Astrocyte (in vitro differentiated cells and primary cell): ENCODE measurements around the gene PPP2R2D. TPM values are rescaled to one million over a fixed set of nuclear protein-coding genes. Genes with fewer than 3 reads are reported as not detected.

Experiments used
- DNase-seq: peaks from one replicate; pipeline ENCODE4 v3.0.0-alpha.2; 2010; ENCODE audit warnings: low read depth
- FAIRE-seq: peaks from 2 replicates; lab custom pipeline; 2011; peaks lifted over from hg19 to GRCh38; lab: Jason Lieb, UNC
- H2AFZ ChIP-seq: 2 replicates; pipeline ENCODE4 v1.6.0; 2012; ENCODE audit warnings: low read depth, low read length, inconsistent platforms
- H3K27ac ChIP-seq: 2 replicates; pipeline ENCODE4 v1.5.1; 2011; ENCODE audit warnings: low read depth, low read length, inconsistent platforms
- H3K27me3 ChIP-seq: 2 replicates; pipeline ENCODE4 v1.6.0; 2011; ENCODE audit warnings: low read length, inconsistent platforms; ENCODE audit not compliant: insufficient read depth
- H3K36me3 ChIP-seq: 2 replicates; pipeline ENCODE4 v1.5.1; 2011; ENCODE audit warnings: low read length, inconsistent platforms; ENCODE audit not compliant: insufficient read depth
- H3K4me1 ChIP-seq: 2 replicates; pipeline ENCODE4 v1.5.1; 2011; ENCODE audit warnings: low read length, inconsistent platforms; ENCODE audit not compliant: insufficient read depth
- H3K4me2 ChIP-seq: 2 replicates; pipeline ENCODE4 v1.6.0; 2012; ENCODE audit warnings: low read length, inconsistent platforms
- H3K4me3 ChIP-seq: 2 replicates; pipeline ENCODE4 v1.5.1; 2011; ENCODE audit warnings: low read depth, mild to moderate bottlenecking, low read length, inconsistent platforms; ENCODE audit not compliant: insufficient read depth
- H3K79me2 ChIP-seq: 2 replicates; pipeline ENCODE4 v1.6.0; 2012; ENCODE audit warnings: mild to moderate bottlenecking, low read length, inconsistent platforms; ENCODE audit not compliant: insufficient read depth
- H3K9ac ChIP-seq: 2 replicates; pipeline ENCODE4 v1.6.0; 2012; ENCODE audit warnings: mild to moderate bottlenecking, low read length, inconsistent platforms
- H3K9me3 ChIP-seq: 2 replicates; pipeline ENCODE4 v1.5.1; 2012; ENCODE audit warnings: low read depth, mild to moderate bottlenecking, low read length, inconsistent platforms; ENCODE audit not compliant: insufficient read depth
- H4K20me1 ChIP-seq: 2 replicates; pipeline ENCODE4 v1.6.0; 2012; ENCODE audit warnings: low read length, inconsistent platforms; ENCODE audit not compliant: insufficient read depth
- H3K27ac Mint-ChIP-seq: one replicate; pipeline ENCODE4 v1.8.0; 2021; ENCODE audit warnings: mild to moderate bottlenecking, mixed read lengths; ENCODE audit not compliant: unreplicated experiment
- H3K27me3 Mint-ChIP-seq: one replicate; pipeline ENCODE4 v1.8.0; 2021; ENCODE audit warnings: low read depth, mixed read lengths; ENCODE audit not compliant: unreplicated experiment
- H3K36me3 Mint-ChIP-seq: one replicate; pipeline ENCODE4 v1.8.0; 2021; ENCODE audit warnings: low read depth, mixed read lengths; ENCODE audit not compliant: unreplicated experiment
- H3K4me1 Mint-ChIP-seq: one replicate; pipeline ENCODE4 v1.8.0; 2021; ENCODE audit warnings: low read depth, mixed read lengths; ENCODE audit not compliant: unreplicated experiment
- H3K4me3 Mint-ChIP-seq: one replicate; pipeline ENCODE4 v1.8.0; 2021; ENCODE audit warnings: mild to moderate bottlenecking, moderate library complexity, mixed read lengths; ENCODE audit not compliant: unreplicated experiment
- H3K9me3 Mint-ChIP-seq: one replicate; pipeline ENCODE4 v1.8.0; 2021; ENCODE audit warnings: mild to moderate bottlenecking, mixed read lengths; ENCODE audit not compliant: unreplicated experiment
- EZH2 ChIP-seq: IDR thresholded peaks from 2 replicates; pipeline ENCODE4 v1.6.1; 2012; ENCODE audit warnings: mild to moderate bottlenecking, low read length, inconsistent platforms; ENCODE audit not compliant: insufficient read depth
- total RNA-seq: library from RNA; stranded (reverse); gene quantifications from 2 replicates; pipeline ENCODE4 v1.2.1, GENCODE V29; 2021
- TF ChIP-seq, protein P1 (sequence below): IDR thresholded peaks from 2 replicates; pipeline ENCODE4 v1.5.1; 2011; ENCODE audit warnings: low read depth, mild to moderate bottlenecking, inconsistent platforms, low read length, moderate library complexity; ENCODE audit not compliant: insufficient read depth

Gene PPP2R2D
- total RNA-seq, 1 donor from 2014 or later, result 32.5 TPM

- FAIRE-seq (no peak), DNase-seq (no peak)
- Histone ChIP-seq H2AFZ (peak overlapping the region; percentile 50), H3K36me3 (no peaks in the 10 kb centered on the region), H3K27ac (no peak overlapping the region), H3K4me1 (no peaks in the 10 kb centered on the region), H3K9ac (no peak overlapping the region), H4K20me1 (no peaks in the 10 kb centered on the region), H3K27me3 (peaks cover 3% of the 10 kb centered on the region), H3K79me2 (no peaks in the 10 kb centered on the region), H3K9me3 (no peaks in the 10 kb centered on the region), H3K4me3 (no peak overlapping the region), H3K4me2 (peak overlapping the region; percentile 49)
- TF ChIP-seq EZH2, result no peak
- TF ChIP-seq, protein P1, sequence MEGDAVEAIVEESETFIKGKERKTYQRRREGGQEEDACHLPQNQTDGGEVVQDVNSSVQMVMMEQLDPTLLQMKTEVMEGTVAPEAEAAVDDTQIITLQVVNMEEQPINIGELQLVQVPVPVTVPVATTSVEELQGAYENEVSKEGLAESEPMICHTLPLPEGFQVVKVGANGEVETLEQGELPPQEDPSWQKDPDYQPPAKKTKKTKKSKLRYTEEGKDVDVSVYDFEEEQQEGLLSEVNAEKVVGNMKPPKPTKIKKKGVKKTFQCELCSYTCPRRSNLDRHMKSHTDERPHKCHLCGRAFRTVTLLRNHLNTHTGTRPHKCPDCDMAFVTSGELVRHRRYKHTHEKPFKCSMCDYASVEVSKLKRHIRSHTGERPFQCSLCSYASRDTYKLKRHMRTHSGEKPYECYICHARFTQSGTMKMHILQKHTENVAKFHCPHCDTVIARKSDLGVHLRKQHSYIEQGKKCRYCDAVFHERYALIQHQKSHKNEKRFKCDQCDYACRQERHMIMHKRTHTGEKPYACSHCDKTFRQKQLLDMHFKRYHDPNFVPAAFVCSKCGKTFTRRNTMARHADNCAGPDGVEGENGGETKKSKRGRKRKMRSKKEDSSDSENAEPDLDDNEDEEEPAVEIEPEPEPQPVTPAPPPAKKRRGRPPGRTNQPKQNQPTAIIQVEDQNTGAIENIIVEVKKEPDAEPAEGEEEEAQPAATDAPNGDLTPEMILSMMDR, result no peak
- H3K27me3 Mint-ChIP-seq, result peaks cover 32% of the 10 kb centered on the region
- peaks cover 8% of the 10 kb centered on the region for H3K4me1 Mint-ChIP-seq
- no peaks in the 10 kb centered on the region for H3K36me3 Mint-ChIP-seq
- peak overlapping the region; percentile 22 for H3K27ac Mint-ChIP-seq
- H3K9me3 Mint-ChIP-seq, result no peaks in the 10 kb centered on the region
- no peak overlapping the region for H3K4me3 Mint-ChIP-seq
Observed at GRCh38 chr10:131998050-131998844, 97.4 kb downstream of the PPP2R2D start.

DNA sequence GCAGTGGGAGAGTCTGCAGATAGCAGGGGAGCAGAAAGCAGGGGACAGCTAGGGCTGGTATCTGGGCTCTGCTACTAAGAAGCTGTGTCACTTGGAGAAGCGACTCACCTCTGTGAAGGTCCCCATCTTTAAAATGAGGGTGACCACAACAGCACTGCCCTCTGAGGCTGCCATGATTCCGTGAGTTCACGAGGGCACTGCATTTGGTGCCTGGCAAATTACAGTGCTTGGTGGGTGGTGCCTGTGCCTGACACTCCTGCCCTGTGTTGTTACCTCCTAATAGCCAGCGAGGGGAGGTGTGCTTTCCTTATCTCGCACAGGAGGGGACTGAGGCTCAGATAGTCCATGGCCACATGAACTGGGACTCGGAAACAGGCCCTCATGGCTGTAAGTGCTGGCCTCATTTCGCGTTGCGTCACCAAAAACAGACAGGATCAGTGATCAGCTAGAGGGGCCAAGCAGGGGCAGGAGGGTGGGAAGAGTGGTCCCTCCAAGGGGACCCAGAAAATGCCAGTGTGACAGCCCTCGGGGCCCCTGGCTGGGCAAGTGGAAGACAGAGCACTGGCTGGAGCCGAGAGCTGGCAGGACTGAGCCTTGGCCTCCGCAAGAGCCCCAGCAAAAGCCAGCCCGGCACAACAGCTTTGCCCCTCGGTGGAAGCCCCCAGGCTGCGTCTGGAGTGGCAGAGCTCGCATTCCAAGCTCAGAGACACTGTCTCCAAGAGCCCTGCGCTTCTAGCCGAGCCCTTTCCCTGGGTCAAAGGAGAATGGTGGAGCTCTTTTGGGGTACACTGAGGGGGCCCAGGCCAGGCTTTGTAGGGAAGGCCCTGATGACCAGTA lies 98.3 kb downstream of the PPP2R2D start:
- peaks cover 8% of the 10 kb centered on the region for H3K4me1 Mint-ChIP-seq
- no peak overlapping the region for H3K4me3 Mint-ChIP-seq
- TF ChIP-seq, protein P1, result no peak
- TF ChIP-seq EZH2, result no peak
- FAIRE-seq (no peak), DNase-seq (no peak)
- Histone ChIP-seq H3K4me1 (no peaks in the 10 kb centered on the region), H3K27me3 (no peaks in the 10 kb centered on the region), H3K9ac (no peak overlapping the region), H3K4me2 (no peak overlapping the region), H3K79me2 (no peaks in the 10 kb centered on the region), H3K36me3 (no peaks in the 10 kb centered on the region), H4K20me1 (no peaks in the 10 kb centered on the region), H3K9me3 (no peaks in the 10 kb centered on the region), H3K4me3 (no peak overlapping the region), H3K27ac (no peak overlapping the region), H2AFZ (no peak overlapping the region)
- no peaks in the 10 kb centered on the region for H3K36me3 Mint-ChIP-seq
- peaks cover 2% of the 10 kb centered on the region for H3K9me3 Mint-ChIP-seq
- H3K27ac Mint-ChIP-seq, result no peak overlapping the region
- H3K27me3 Mint-ChIP-seq, result peaks cover 25% of the 10 kb centered on the region
